Cardiac muscle cell (in vitro differentiated cells and primary cell): ENCODE measurements around the gene INSC. TPM values are rescaled to one million over a fixed set of nuclear protein-coding genes. Genes with fewer than 3 reads are reported as not detected.

Source experiments
- DNase-seq, 2 donors: peaks; one replicate each; pipeline versions ENCODE4 v3.0.0 to v3.0.0-alpha.2; 2010 to 2017; ENCODE audit warnings: low read depth in 1 of 2, low spot score in 1 of 2
- H3K27ac ChIP-seq: fragments of 200-600 bp; sonication (generic); 2 replicates; pipeline ENCODE4 v1.5.1; 2016
- H3K27me3 ChIP-seq: fragments of 200-600 bp; sonication (generic); 2 replicates; pipeline ENCODE4 v1.6.0; 2016; ENCODE audit warnings: control low read depth
- H3K36me3 ChIP-seq: fragments of 200-600 bp; sonication (generic); 2 replicates; pipeline ENCODE4 v1.5.1; 2016; ENCODE audit warnings: control low read depth
- H3K4me1 ChIP-seq: fragments of 200-600 bp; sonication (generic); 2 replicates; pipeline ENCODE4 v1.8.1; 2017; ENCODE audit warnings: low read depth, mild to moderate bottlenecking, mixed run types
- H3K4me3 ChIP-seq: fragments of 200-600 bp; sonication (generic); 2 replicates; pipeline ENCODE4 v1.5.1; 2016; ENCODE audit warnings: mild to moderate bottlenecking
- H3K9me3 ChIP-seq: fragments of 200-600 bp; sonication (generic); 2 replicates; pipeline ENCODE4 v1.5.1; 2017; ENCODE audit warnings: low read depth, mild to moderate bottlenecking, control low read depth
- CTCF ChIP-seq: IDR thresholded peaks from 2 replicates; pipeline ENCODE4 v1.5.1; 2012; ENCODE audit warnings: low read depth, mild to moderate bottlenecking, low read length
- polyA plus RNA-seq: library from polyadenylated mRNA; unstranded; fragments of >200 nt; fragmentation: Nextera tagmentation; extraction: Ambion mirVana; gene quantifications from 2 replicates; pipeline ENCODE4 v1.2.1, GENCODE V29; 2016
- total RNA-seq: library from RNA; depleted of rRNA; stranded (reverse); fragments of >200 nt; gene quantifications from 2 replicates; pipeline ENCODE4 v1.2.3, GENCODE V29; 2016

Gene INSC
- total and polyA plus RNA-seq, 2 experiments from 2014 or later = not detected

- no peaks in the 10 kb centered on the region for H3K9me3 ChIP-seq
- no peaks in the 10 kb centered on the region for H3K27me3 ChIP-seq
- no peak overlapping the region for H3K27ac ChIP-seq
- no peak overlapping the region for H3K4me3 ChIP-seq
- peak; percentile 73 to 87 for DNase-seq
- TF ChIP-seq CTCF = peak; percentile 87
- H3K4me1 ChIP-seq = no peaks in the 10 kb centered on the region
- H3K36me3 ChIP-seq = no peaks in the 10 kb centered on the region
These were observed 93.9 kb downstream of the INSC start for GRCh38 chr11:15208378-15209222.

GRCh38 chr11:15212876-15213275 is 98.2 kb downstream of the INSC start:
- TF ChIP-seq CTCF = no peak

DNA sequence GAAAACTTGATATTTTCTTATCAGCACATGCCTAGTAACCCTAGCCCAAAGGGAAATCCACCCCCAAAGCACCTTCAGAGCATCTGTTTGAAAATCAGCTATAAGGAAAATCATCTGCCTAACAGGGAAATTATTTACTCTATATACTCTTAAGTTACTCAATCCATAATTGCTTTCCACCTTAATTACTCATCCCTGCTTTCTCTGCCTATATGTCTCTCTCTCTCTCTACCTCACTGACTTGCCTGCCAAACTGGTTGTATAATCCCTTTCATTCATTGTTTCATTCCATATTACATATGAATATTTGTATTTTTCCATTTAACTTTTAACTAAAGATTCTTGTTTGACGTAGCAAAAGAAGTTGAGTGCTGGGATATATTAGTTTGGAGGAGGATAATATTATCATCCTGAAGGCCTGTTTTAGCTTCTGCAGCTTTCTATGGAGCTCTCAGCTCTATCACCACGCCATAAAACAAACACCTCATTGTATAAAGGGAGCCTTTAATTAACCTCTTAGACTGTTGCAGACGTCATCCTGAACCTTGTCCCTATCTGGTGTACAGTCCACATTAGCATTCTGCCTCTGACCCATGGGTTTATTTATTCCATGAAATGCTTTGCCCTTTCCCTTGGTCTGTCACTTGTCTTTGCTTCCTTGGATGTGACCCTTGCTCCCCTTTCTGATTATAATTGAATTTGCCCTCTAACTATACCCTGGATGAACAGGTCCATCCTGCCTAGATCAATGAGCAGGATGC is 98.9 kb downstream of the INSC start:
- TF ChIP-seq CTCF = no peak
- no peak for DNase-seq
- Histone ChIP-seq H3K27ac (no peak overlapping the region), H3K36me3 (no peaks in the 10 kb centered on the region), H3K27me3 (no peaks in the 10 kb centered on the region), H3K4me1 (no peaks in the 10 kb centered on the region), H3K4me3 (no peak overlapping the region), H3K9me3 (no peaks in the 10 kb centered on the region)

More at GRCh38 chr11:15212876-15213275, 98.2 kb downstream of the INSC start:
- Histone ChIP-seq H3K27ac (no peak overlapping the region), H3K36me3 (no peaks in the 10 kb centered on the region), H3K4me3 (no peak overlapping the region), H3K9me3 (no peaks in the 10 kb centered on the region), H3K27me3 (no peaks in the 10 kb centered on the region), H3K4me1 (no peaks in the 10 kb centered on the region)
- DNase-seq = peak in 1 of 2 donors; percentile 47

- DNase-seq = no peak
- TF ChIP-seq CTCF = no peak
These were observed 100.3 kb downstream of the INSC start for GRCh38 chr11:15215005-15215404.

DNA sequence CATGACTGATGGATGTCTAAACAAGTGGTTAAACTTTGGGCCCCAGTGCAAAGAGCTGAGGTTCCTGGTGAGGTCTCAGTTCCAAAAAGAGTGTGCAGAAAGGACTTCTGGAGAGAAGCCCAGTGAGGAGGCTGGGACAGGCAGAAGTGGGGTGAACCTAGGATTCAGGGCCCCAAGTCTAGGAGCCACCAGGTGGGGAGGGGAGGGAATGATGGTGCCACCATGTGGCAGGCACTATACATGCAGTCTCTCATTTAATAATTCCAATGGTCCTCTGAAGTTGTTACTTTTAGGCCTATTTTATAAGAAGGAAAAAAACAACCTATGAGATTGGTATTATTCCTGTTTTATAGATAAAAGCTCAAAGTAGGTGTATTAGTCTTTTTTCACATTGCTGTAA is 102.0 kb downstream of the INSC start:
- Histone ChIP-seq H3K36me3 (no peaks in the 10 kb centered on the region), H3K4me3 (no peak overlapping the region), H3K27ac (no peak overlapping the region), H3K27me3 (no peaks in the 10 kb centered on the region), H3K4me1 (no peaks in the 10 kb centered on the region), H3K9me3 (no peaks in the 10 kb centered on the region)
- TF ChIP-seq CTCF = peak; percentile 36
- no peak for DNase-seq

More at GRCh38 chr11:15215005-15215404, 100.3 kb downstream of the INSC start:
- no peak overlapping the region for H3K27ac ChIP-seq
- no peaks in the 10 kb centered on the region for H3K27me3 ChIP-seq
- H3K4me1 ChIP-seq = no peaks in the 10 kb centered on the region
- no peaks in the 10 kb centered on the region for H3K9me3 ChIP-seq
- H3K36me3 ChIP-seq = no peaks in the 10 kb centered on the region
- no peak overlapping the region for H3K4me3 ChIP-seq
